Stimulated activated naive CD8-positive, alpha-beta T cell treated with anti-CD3 and anti-CD28 coated beads, Interleukin-15, Interleukin-2, amounts not matched to agents 100 ng/mL and 50 ng/mL, for 24 hours (primary cell): Measurements from ENCODE around the gene ADGRG7.
"Not testable (repeated sequence)": the region's sequence is repeated elsewhere in the genome, so short reads cannot be mapped to it uniquely, and the experiment has no call there.

Source experiments
- H3K27ac Mint-ChIP-seq: one replicate; pipeline ENCODE4 v1.8.0; 2021; ENCODE audit warnings: mild to moderate bottlenecking, mixed read lengths
- H3K27me3 Mint-ChIP-seq: one replicate; pipeline ENCODE4 v1.8.0; 2021; ENCODE audit warnings: mixed read lengths
- H3K36me3 Mint-ChIP-seq: one replicate; pipeline ENCODE4 v1.8.0; 2021; ENCODE audit warnings: low read depth, mixed read lengths
- H3K4me1 Mint-ChIP-seq: one replicate; pipeline ENCODE4 v1.8.0; 2021; ENCODE audit warnings: low read depth, mixed read lengths
- H3K4me3 Mint-ChIP-seq: one replicate; pipeline ENCODE4 v1.8.0; 2021; ENCODE audit warnings: mild to moderate bottlenecking, mixed read lengths
- H3K9me3 Mint-ChIP-seq: one replicate; pipeline ENCODE4 v1.8.0; 2021; ENCODE audit warnings: mixed read lengths

The ADGRG7 gene

DNA sequence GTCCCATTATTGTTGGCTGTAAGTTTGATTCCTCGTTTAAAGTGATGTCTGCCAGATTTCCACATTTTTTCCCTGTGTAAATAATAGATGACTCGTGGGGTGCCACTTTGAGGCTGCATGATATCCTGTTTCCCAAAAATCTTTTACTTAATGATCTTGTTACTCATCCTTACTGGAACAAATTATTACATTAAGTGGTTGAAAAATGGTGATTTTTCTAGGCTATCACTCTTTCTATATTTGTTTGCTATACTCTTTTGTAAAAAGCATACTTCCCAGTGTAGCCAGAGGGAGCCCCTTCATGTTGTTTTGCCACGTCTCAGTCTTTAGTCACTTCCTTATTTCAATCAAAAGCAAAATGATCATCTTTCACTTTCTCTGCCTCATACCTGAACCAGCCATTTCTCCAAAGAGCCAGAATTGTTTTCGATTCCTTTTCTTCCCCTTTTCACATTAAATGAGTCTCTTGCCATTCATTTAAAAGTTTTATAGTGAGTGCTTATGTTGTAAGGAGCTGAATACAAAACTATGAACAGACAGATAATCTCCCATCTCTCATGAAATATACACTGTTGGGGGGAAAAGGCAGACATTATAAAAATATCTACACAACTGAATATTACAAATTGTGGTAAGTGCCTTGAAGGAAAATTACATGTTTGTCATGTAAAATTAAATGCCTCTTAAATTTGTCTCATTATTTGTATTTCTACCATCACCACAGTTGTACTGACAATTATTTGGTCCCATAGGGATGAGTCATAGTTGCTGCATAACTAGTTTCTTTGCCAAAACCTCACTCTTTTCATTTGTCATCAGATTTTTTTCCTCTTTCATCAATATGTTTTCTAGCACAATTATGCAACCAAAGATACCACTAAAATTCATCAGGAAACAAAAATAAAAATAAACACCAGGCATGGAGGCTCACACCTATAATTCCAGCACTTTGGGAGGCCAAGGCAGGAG, 41.5 kb downstream of the ADGRG7 start:
- peaks cover 14% of the 10 kb centered on the region for H3K4me1 Mint-ChIP-seq
- H3K27ac Mint-ChIP-seq: peak overlapping the region; percentile 67
- no peaks in the 10 kb centered on the region for H3K27me3 Mint-ChIP-seq
- H3K36me3 Mint-ChIP-seq: no peaks in the 10 kb centered on the region
- peak overlapping the region; percentile 50 for H3K4me3 Mint-ChIP-seq
- H3K9me3 Mint-ChIP-seq: no peaks in the 10 kb centered on the region

DNA sequence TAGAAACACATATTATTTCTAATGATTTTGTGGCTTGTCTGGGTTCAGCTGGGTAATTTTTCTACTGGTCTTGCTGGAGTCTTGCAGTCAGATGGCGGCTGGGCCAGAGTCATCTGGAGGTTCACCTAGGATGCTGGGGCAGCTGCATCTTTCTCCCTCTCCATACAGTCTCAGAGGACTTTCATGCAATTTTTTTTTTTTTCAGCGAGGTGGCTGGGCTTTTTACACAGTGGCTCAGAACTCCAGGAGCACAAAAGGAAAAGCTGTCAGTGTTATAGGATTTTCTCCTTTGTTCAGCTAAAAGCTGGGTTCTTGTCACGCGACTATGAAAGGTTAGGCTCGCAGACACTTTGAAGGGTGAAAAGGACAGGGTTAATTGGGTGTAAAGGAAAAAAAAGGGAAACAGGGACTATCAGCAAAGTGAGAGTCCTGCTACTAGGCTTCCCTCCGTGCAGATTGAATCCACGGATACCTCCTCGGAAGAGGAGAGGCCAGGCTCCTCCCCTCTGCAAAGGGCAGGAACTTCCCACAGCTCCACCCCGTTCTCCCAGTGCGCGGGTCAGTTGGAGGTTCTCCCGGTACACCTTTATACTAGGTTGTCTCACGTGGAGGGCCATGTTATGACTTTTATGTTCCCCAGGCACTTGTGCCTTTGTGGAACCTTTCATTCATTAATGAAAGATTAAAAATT, 44.3 kb downstream of the ADGRG7 start:
- Mint-ChIP-seq H3K27me3 (peaks cover 7% of the 10 kb centered on the region), H3K4me1 (peaks cover 14% of the 10 kb centered on the region)

DNA sequence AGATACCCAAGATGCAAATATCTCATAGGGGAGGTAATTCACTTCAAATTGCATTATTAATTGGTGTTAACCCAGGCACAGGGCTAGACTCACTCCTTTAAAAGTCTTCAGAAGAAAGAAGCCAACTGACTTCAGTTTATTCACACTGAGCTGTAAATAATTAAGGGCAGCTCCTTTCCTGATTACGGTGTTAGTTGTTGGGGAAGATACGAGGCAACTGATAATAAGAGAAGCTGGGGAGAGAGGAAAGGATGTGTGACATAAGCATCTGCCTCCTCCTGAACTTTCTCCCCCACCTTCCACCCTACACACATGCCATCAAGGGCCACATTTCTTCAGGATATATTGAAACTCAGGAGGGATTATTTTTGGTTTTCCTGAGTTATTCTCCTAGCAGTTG, 47.5 kb downstream of the ADGRG7 start:
- Mint-ChIP-seq H3K9me3 (no peaks in the 10 kb centered on the region), H3K4me1 (no peaks in the 10 kb centered on the region), H3K36me3 (no peaks in the 10 kb centered on the region), H3K27me3 (peaks cover 7% of the 10 kb centered on the region), H3K27ac (no peak overlapping the region), H3K4me3 (no peak overlapping the region)

More for the DNA sequence above, 44.3 kb downstream of the ADGRG7 start:
- Mint-ChIP-seq H3K36me3 (no peaks in the 10 kb centered on the region), H3K4me3 (no peak overlapping the region), H3K27ac (no peak overlapping the region), H3K9me3 (no peaks in the 10 kb centered on the region)

DNA sequence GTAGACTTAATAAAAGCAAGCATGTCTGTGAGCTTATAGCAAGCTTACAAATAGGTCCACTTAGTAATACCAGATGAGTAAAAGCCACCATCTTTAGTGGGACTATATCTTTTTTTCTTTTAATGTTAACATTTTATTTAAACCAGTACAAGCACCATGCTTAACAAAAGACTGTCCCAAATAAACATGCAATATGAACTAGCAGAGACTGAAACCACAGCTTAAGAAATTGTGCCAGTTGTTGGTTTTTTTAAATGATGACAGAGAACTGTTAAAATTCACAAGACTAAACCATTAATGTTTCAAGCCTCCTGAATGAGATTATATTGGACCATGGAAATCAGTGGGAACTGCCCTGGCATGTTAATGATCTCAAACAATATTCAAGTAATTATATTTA, 51.9 kb downstream of the ADGRG7 start:
- H3K4me3 Mint-ChIP-seq, H3K27ac Mint-ChIP-seq, H3K27me3 Mint-ChIP-seq, H3K36me3 Mint-ChIP-seq, H3K9me3 Mint-ChIP-seq: not testable (repeated sequence)
- peaks cover 35% of the 10 kb centered on the region for H3K4me1 Mint-ChIP-seq

DNA sequence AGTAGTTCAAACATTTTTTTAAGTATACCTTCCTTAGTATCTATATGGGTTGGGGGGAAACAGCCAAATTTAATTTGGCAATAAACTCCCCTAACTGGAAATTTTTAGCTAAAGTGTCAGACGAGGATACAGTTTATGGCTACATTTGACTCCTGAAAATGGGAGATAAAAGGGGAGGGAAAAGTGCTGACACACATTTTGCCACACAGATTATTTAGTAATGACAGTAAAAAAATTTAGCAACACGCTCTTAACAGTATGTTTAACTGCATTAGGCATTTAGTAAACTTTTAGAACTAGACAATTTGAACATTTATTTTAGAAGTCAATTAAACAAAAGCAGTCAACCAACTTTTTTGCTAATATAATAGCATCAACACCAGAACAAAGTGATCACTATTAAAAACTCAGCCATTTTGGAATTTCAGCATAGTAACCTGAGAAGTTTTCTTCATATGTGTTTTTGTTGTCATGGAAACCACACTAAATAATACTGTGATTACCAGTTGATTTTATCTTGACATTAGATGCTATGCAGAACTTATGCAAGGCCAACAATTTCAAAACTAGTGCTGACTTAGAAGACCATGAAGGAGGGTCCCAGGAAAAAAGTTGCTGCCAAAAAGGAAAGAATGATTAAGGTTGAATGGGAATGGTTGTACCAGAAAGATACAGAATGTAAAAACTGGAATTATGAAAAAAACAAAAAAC, 52.9 kb downstream of the ADGRG7 start:
- no peaks in the 10 kb centered on the region for H3K36me3 Mint-ChIP-seq
- H3K27ac Mint-ChIP-seq: no peak overlapping the region
- H3K4me1 Mint-ChIP-seq: peaks cover 35% of the 10 kb centered on the region
- no peak overlapping the region for H3K4me3 Mint-ChIP-seq
- H3K27me3 Mint-ChIP-seq: peaks cover 7% of the 10 kb centered on the region
- H3K9me3 Mint-ChIP-seq: no peaks in the 10 kb centered on the region

DNA sequence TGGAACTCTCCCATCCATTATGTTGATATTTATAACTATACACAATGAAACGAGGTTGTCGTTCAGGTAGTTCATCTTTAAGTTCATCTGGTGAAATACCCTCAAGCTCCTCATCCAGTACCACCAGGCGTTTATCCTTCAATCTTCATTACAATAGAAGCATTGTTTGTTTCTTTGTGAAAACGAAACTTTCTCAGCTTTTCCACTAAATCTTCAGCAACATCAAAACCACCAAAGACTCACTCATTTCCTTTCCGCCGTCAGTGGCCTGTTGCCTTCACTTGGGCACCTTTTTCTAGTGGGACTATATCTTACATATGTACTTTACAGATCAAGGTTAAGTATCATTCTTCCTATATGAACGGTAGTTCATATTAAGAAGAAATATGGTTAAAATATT, 55.8 kb downstream of the ADGRG7 start:
- peaks cover 15% of the 10 kb centered on the region for H3K9me3 Mint-ChIP-seq
- peak overlapping the region; percentile 26 for H3K4me3 Mint-ChIP-seq
- H3K4me1 Mint-ChIP-seq: peaks cover 35% of the 10 kb centered on the region
- H3K27ac Mint-ChIP-seq: peak overlapping the region; percentile 68
- no peaks in the 10 kb centered on the region for H3K36me3 Mint-ChIP-seq
- H3K27me3 Mint-ChIP-seq: no peaks in the 10 kb centered on the region

DNA sequence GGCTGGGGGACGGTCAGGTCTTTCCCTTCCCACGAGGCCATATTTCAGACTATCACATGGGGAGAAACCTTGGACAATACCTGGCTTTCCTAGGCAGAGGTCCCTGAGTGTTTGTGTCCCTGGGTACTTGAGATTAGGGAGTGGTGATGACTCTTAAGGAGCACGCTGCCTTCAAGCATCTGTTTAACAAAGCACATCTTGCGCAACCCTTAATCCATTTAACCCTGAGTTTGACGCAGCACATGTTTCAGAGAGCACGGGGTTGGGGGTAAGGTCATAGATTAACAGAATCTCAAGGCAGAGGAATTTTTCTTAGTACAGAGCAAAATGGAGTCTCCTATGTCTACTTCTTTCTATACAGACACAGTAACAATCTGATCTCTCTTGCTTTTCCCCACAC, 57.3 kb downstream of the ADGRG7 start:
- H3K4me3 Mint-ChIP-seq, H3K27ac Mint-ChIP-seq: not testable (repeated sequence)
- peaks cover 20% of the 10 kb centered on the region for H3K9me3 Mint-ChIP-seq

DNA sequence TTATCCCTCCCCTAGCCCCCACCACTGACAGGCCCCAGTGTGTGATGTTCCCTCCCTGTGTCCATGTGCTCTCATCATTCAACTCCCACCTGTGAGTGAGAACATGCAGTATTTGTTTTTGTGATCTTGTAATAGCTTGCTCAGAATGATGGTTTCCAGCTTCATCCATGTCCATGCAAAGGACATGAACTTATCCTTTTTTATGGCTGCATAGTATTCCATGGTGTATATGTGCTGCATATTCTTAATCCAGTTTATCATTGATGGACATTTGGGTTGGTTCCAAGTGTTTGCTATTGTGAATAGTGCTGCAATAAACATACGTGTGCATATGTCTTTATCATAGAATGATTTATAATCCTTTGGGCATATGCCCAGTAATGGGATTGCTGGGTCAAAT, 57.9 kb downstream of the ADGRG7 start:
- not testable (repeated sequence) for H3K27ac Mint-ChIP-seq, H3K27me3 Mint-ChIP-seq, H3K36me3 Mint-ChIP-seq, H3K4me3 Mint-ChIP-seq
- Mint-ChIP-seq H3K9me3 (peaks cover 20% of the 10 kb centered on the region), H3K4me1 (peaks cover 35% of the 10 kb centered on the region)

More for the DNA sequence above, 57.3 kb downstream of the ADGRG7 start:
- not testable (repeated sequence) for H3K27me3 Mint-ChIP-seq, H3K36me3 Mint-ChIP-seq
- H3K4me1 Mint-ChIP-seq: peaks cover 35% of the 10 kb centered on the region

DNA sequence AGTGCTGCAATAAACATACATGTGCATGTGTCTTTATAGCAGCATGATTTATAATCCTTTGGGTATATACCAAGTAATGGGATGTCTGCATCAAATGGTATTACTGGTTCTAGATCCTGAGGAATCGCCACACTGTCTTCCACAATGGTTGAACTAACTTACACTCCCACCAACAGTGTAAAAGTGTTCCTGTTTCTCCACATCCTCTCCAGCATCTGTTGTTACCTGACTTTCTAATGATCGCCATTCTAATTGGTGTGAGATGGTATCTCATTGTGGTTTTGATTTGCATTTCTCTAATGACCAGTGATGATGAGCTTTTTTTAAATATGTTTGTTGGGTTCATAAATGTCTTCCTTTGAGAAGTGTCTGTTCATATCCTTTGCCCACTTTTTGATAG, 61.6 kb downstream of the ADGRG7 start:
- not testable (repeated sequence) for H3K4me1 Mint-ChIP-seq, H3K36me3 Mint-ChIP-seq, H3K27me3 Mint-ChIP-seq, H3K4me3 Mint-ChIP-seq, H3K27ac Mint-ChIP-seq
- H3K9me3 Mint-ChIP-seq: peaks cover 20% of the 10 kb centered on the region

DNA sequence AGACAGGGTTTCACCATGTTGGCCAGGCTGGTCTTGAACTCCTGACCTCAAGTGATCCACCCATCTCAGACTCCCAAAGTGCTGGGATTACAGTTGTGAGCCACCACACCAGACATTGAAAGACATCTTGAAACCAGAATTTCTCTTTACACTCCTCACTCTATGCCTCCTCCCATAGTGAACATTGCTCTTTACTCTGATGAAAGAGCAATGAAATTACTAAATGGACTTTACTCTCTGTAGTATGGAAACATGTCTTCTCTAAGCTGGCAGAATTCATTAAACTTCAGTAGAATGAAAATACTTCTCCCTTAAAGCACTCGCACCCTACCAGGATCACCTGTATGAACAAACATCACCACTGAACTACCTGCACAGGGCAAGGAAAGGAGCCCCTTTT, 72.1 kb downstream of the ADGRG7 start:
- Mint-ChIP-seq H3K9me3 (no peaks in the 10 kb centered on the region), H3K27me3 (peaks cover 11% of the 10 kb centered on the region), H3K36me3 (no peaks in the 10 kb centered on the region), H3K27ac (no peak overlapping the region), H3K4me3 (no peak overlapping the region), H3K4me1 (no peaks in the 10 kb centered on the region)

DNA sequence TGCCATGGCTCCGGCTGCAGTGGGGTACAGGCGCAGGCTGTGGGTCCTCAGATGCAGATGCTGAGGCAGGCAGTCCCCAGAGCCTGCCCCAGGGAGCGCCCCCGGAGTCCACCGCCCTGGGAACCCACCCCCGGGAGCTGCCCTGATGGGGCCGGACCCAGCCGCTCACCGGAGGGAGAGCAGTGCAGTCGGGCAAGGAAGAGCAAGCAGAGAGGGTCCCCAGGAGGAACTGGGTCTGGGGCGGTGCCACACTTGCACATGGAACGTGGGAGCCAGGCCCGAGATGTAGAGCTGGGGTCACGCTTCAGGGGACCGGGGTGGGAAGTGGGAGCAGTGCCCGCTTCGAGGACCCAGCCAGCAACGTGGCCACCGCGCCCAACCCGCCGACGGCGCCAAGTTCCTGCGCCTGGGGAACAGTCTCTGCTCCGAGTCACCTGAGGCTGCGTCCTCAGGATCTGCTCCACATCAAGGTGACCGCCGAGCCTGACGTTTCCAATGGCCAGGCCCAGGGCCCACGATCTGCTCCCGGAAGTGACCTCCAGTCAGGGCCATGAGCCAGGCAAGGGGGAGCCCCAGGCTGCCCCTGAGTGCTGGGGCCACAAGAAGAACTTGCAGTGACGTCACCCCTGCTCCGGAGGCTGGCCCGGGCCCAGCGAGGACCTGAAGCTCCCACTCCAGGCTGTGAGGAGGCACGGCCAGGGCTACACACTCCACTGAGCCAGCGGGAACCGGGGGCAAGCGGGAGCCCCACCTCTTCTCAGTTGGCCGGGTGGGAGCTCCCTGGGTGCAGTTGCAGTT, 72.9 kb downstream of the ADGRG7 start:
- Mint-ChIP-seq H3K4me1 (no peaks in the 10 kb centered on the region), H3K9me3 (no peaks in the 10 kb centered on the region), H3K27ac (no peak overlapping the region), H3K27me3 (peaks cover 11% of the 10 kb centered on the region), H3K4me3 (no peak overlapping the region), H3K36me3 (no peaks in the 10 kb centered on the region)

DNA sequence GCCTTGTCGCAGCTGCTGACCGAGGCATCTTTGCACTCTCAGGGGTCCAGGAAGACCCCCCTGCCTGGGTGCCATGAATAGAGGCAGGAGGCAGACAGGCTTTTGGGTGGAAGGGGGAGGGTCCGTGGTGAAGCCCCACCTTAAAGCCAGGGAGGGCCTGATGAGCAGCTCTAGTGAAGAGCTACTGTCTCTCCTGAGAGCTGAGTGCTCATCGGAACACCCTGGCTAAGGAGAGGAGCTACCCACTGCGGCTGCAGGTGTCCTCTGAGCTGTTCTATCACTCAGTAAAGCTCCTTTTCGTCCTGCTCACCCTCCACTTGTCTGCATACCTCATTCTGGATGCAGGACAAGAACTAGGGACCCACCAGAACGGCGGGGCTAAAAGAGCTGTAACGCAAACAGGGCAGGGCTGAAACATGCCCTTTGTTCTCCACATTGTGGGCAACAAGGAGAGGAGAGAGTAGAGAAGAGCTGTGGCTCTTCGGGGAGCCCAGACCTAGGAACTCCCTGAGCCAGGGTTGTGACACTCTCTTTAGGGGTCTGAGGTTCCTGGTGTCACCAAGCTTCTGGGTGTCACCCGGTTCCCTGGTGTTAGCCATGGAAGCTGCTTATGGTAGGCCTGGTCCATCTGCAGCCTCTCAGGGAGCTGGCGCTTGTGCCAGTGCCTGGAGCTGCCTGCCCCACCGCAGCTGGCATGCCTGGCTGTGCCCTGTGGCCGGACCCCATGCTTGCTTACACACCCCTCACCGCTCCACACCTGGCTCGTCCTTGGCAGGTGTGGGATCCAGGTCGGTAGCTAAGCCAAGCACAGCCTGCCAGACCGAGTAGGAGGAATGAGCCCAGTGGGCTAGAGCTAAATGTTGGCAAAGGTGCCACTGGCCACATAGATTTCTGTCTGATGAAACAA, 73.7 kb downstream of the ADGRG7 start:
- H3K4me3 Mint-ChIP-seq: no peak overlapping the region
- H3K9me3 Mint-ChIP-seq: no peaks in the 10 kb centered on the region
- no peaks in the 10 kb centered on the region for H3K36me3 Mint-ChIP-seq
- H3K4me1 Mint-ChIP-seq: no peaks in the 10 kb centered on the region
- peaks cover 6% of the 10 kb centered on the region for H3K27me3 Mint-ChIP-seq
- H3K27ac Mint-ChIP-seq: no peak overlapping the region

DNA sequence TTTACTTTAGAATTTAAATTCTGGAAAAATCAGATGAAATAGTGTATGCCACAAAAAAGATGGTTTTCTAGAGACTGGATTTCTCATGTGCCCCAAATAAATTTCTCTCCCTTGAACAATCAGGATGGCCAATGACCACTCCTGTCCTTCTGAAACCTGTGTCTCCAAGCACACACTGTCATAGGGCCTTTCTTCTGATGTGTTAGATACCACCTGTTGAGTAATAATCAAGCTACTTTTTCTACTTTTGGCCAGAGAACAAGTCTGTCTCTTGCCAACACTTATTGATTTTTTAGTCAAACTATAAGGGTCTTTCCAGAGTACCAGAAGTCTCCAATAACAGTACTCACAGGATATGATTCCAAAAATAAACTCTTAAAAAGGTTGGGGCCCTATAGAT, 83.8 kb downstream of the ADGRG7 start:
- Mint-ChIP-seq H3K9me3 (no peaks in the 10 kb centered on the region), H3K4me1 (no peaks in the 10 kb centered on the region), H3K36me3 (no peaks in the 10 kb centered on the region), H3K4me3 (no peak overlapping the region), H3K27me3 (peaks cover 36% of the 10 kb centered on the region), H3K27ac (no peak overlapping the region)

DNA sequence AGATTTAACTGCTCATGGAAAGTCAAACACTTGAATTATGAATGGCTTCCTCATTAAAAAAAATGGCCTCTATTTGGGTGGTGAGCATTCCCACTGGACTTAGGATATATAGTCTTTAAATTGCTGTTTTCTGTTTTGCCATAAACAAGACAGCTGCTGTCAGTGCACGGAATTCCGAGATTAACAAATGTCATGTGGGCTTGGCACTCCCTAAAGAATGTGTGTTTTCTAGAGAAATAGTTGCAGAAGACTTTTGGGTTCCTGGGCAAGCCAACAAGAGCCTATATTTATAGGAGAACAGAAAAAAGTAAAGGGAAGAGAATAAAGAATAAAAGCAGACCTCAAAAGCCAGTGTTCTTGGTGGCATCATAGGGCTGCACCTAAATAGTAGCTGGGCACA, 86.3 kb downstream of the ADGRG7 start:
- peaks cover 54% of the 10 kb centered on the region for H3K27me3 Mint-ChIP-seq
- H3K27ac Mint-ChIP-seq: no peak overlapping the region
- H3K4me1 Mint-ChIP-seq: no peaks in the 10 kb centered on the region
- no peaks in the 10 kb centered on the region for H3K36me3 Mint-ChIP-seq
- H3K4me3 Mint-ChIP-seq: no peak overlapping the region
- no peaks in the 10 kb centered on the region for H3K9me3 Mint-ChIP-seq
